IMR-90 (cell line): ENCODE data around the gene SH3RF1. TPM values are rescaled to one million over a fixed set of nuclear protein-coding genes. Genes with fewer than 3 reads are reported as not detected.
A peak's percentile ranks its signal among the peaks of the same experiment; 100 is the strongest.

Experiments used
- ATAC-seq: fragments of 200-7000 bp; cut with Tn5 transposase; 2 replicates; pipeline ENCODE4 v1.9.1; 2020; ENCODE audit warnings: low read depth, mild to moderate bottlenecking, moderate library complexity
- BruUV-seq: library from RNA; stranded (reverse); fragments of 400-500 nt; replicated peaks from 2 replicates; lab custom pipeline; 2021; lab: Mats Ljungman, UMichigan
- CTCF ChIA-PET: fragments of 300-600 bp; formaldehyde crosslinking; extraction: SDS; loops from one replicate; lab custom pipeline; 2021; ENCODE audit warnings: antibody characterized with exemption; lab: Yijun Ruan, JAX
- POLR2A ChIA-PET: fragments of 300-600 bp; sonication (Branson Sonifier 250); formaldehyde crosslinking; loops from one replicate; lab custom pipeline; 2022; ENCODE audit warnings: antibody characterized with exemption; ENCODE audit not compliant: unreplicated experiment; lab: Charles Lee
- DNase-seq: peaks from one replicate; pipeline ENCODE4 v3.0.0; 2013
- H2AFZ ChIP-seq: replicated peaks from 2 replicates; pipeline ENCODE3; 2013; ENCODE audit warnings: low read length, mild to moderate bottlenecking; ENCODE audit not compliant: poor library complexity
- H2AK5ac ChIP-seq: 2 replicates; pipeline ENCODE4 v1.6.1; 2013; ENCODE audit warnings: low read depth, low read length, inconsistent platforms
- H2AK9ac ChIP-seq: replicated peaks from 2 replicates; pipeline ENCODE3; 2013; ENCODE audit warnings: mild to moderate bottlenecking, low read depth, low read length, moderate library complexity; ENCODE audit not compliant: poor library complexity
- H2BK120ac ChIP-seq: 2 replicates; pipeline ENCODE4 v1.6.1; 2013; ENCODE audit warnings: low read depth, low read length, inconsistent platforms
- H2BK15ac ChIP-seq: 3 replicates; pipeline ENCODE4 v1.6.1; 2013; ENCODE audit warnings: low read depth, low read length, inconsistent platforms
- H2BK20ac ChIP-seq: 2 replicates; pipeline ENCODE4 v1.6.1; 2013; ENCODE audit warnings: low read depth, mild to moderate bottlenecking, inconsistent platforms, low read length, moderate library complexity
- H2BK5ac ChIP-seq: 2 replicates; pipeline ENCODE4 v1.6.1; 2013; ENCODE audit warnings: mild to moderate bottlenecking, low read depth, low read length, inconsistent platforms; ENCODE audit not compliant: poor library complexity, severe bottlenecking
- H3K14ac ChIP-seq: replicated peaks from 2 replicates; pipeline ENCODE4 v1.6.1; 2013; ENCODE audit warnings: low read depth, low read length, inconsistent platforms
- H3K18ac ChIP-seq: 2 replicates; pipeline ENCODE4 v1.6.1; 2013; ENCODE audit warnings: low read depth, low read length, control low read depth
- H3K23ac ChIP-seq: 2 replicates; pipeline ENCODE4 v1.6.1; 2013; ENCODE audit warnings: low read depth, low read length, inconsistent platforms
- H3K27ac ChIP-seq: 2 replicates; pipeline ENCODE4 v1.5.1; 2013; ENCODE audit warnings: mild to moderate bottlenecking, control low read depth, low read length; ENCODE audit not compliant: insufficient read depth
- H3K27me3 ChIP-seq: 2 replicates; pipeline ENCODE4 v1.6.1; 2013; ENCODE audit warnings: low read length; ENCODE audit not compliant: control insufficient read depth, insufficient read depth
- H3K36me3 ChIP-seq: 2 replicates; pipeline ENCODE4 v1.6.1; 2013; ENCODE audit warnings: low read length, mixed read lengths; ENCODE audit not compliant: control insufficient read depth, insufficient read depth
- H3K4ac ChIP-seq: 2 replicates; pipeline ENCODE4 v1.6.1; 2013; ENCODE audit warnings: low read depth, low read length, inconsistent platforms
- H3K4me1 ChIP-seq: 2 replicates; pipeline ENCODE4 v1.6.1; 2013; ENCODE audit warnings: low read length, mixed read lengths; ENCODE audit not compliant: control insufficient read depth, insufficient read depth
- H3K4me2 ChIP-seq: 2 replicates; pipeline ENCODE4 v1.6.1; 2013; ENCODE audit warnings: low read depth, mild to moderate bottlenecking, control low read depth, low read length, moderate library complexity
- H3K4me3 ChIP-seq: 2 replicates; pipeline ENCODE4 v1.5.1; 2013; ENCODE audit warnings: low read depth, mild to moderate bottlenecking, control low read depth, low read length, moderate library complexity; ENCODE audit not compliant: insufficient read depth
- H3K56ac ChIP-seq: 2 replicates; pipeline ENCODE4 v1.6.1; 2013; ENCODE audit warnings: low read length, inconsistent platforms; ENCODE audit not compliant: insufficient read depth; ENCODE audit errors: extremely low read depth
- H3K79me1 ChIP-seq, 2 experiments: 2 replicates each; pipeline ENCODE4 v1.6.1; 2013; ENCODE audit warnings: low read length in 2 of 2, inconsistent platforms in 1 of 2, low read depth in 1 of 2
- H3K9ac ChIP-seq: 2 replicates; pipeline ENCODE4 v1.6.1; 2013; ENCODE audit warnings: low read depth, low read length, control low read depth
- H3K9me1 ChIP-seq: 2 replicates; pipeline ENCODE4 v1.6.1; 2013; ENCODE audit warnings: low read length, inconsistent platforms; ENCODE audit not compliant: insufficient read depth
- H3K9me3 ChIP-seq: 2 replicates; pipeline ENCODE4 v1.6.1; 2013; ENCODE audit warnings: low read length; ENCODE audit not compliant: control insufficient read depth, insufficient read depth
- H4K20me1 ChIP-seq: 2 replicates; pipeline ENCODE4 v1.6.1; 2013; ENCODE audit warnings: low read length, inconsistent platforms; ENCODE audit not compliant: insufficient read depth
- H4K5ac ChIP-seq: 2 replicates; pipeline ENCODE4 v1.6.1; 2013; ENCODE audit warnings: mild to moderate bottlenecking, low read depth, low read length, control low read depth
- H4K8ac ChIP-seq, 2 experiments: 2 replicates each; pipeline ENCODE4 v1.6.1; 2013; ENCODE audit warnings: low read depth in 2 of 2, low read length in 2 of 2, control low read depth in 1 of 2, inconsistent platforms in 1 of 2
- H4K91ac ChIP-seq: 2 replicates; pipeline ENCODE4 v1.6.1; 2013; ENCODE audit warnings: low read depth, low read length, inconsistent platforms; ENCODE audit not compliant: insufficient read depth
- CEBPB ChIP-seq: IDR thresholded peaks from 2 replicates; pipeline ENCODE4 v1.6.1; 2012; ENCODE audit warnings: low read depth, low read length, improper control_type of control experiment
- ELK1 ChIP-seq: fragments of 150-350 bp; IDR thresholded peaks from 2 replicates; pipeline ENCODE4 v1.6.1; 2016; ENCODE audit warnings: low read depth, mild to moderate bottlenecking, low read length, moderate library complexity, borderline replicate concordance
- MAFK ChIP-seq: IDR thresholded peaks from 2 replicates; pipeline ENCODE4 v1.6.1; 2012; ENCODE audit warnings: low read depth, low read length, improper control_type of control experiment
- POLR2A ChIP-seq: IDR thresholded peaks from 2 replicates; pipeline ENCODE4 v1.6.1; 2012; ENCODE audit warnings: mild to moderate bottlenecking, low read depth, low read length
- RFX5 ChIP-seq: IDR thresholded peaks from 2 replicates; pipeline ENCODE4 v1.8.0; 2012; ENCODE audit warnings: low read depth, mild to moderate bottlenecking, low read length, moderate library complexity
- SMC3 ChIP-seq: fragments of 150-350 bp; IDR thresholded peaks from 2 replicates; pipeline ENCODE4 v1.6.1; 2016; ENCODE audit warnings: low read depth, mild to moderate bottlenecking, antibody characterized with exemption, low read length, moderate library complexity
- WGBS, 2 experiments: methylation state at CpG; one replicate each; pipeline versions ENCODE4 v1.1.5 to v1.1.7; 2013; ENCODE audit warnings: missing lambda C conversion rate in 2 of 2; ENCODE audit not compliant: insufficient read length in 1 of 2; ENCODE audit errors: extremely low coverage in 2 of 2; 5-methylcytosine and 5-hydroxymethylcytosine counted together
- dilution Hi-C: fragments of 300-500 bp; cut with HindIII; formaldehyde crosslinking; loops from one replicate; pipeline ENCODE4 v1.14.3; 2018; ENCODE audit warnings: low sequenced_read_pairs; ENCODE audit not compliant: unreplicated experiment
- in situ Hi-C: fragments of 300-500 bp; cut with MboI; formaldehyde crosslinking; loops from 3 replicates; pipeline ENCODE4 v1.14.3; 2019; ENCODE audit warnings: low sequenced_read_pairs, inconsistent platforms, mixed read lengths
- intact Hi-C: fragments of 100-400 bp; cut with micrococcal nuclease; formaldehyde crosslinking; loops from 2 replicates; pipeline ENCODE4 v1.10.0; 2022
- polyA plus RNA-seq, 3 experiments: library from polyadenylated mRNA; depleted of rRNA; stranded (reverse); fragments of >200 nt; gene quantifications; 2 replicates each; pipeline ENCODE4 v1.2.3, GENCODE V29; 2012; ENCODE audit warnings: low replicate concordance in 1 of 3
- total RNA-seq: library from RNA; depleted of rRNA; stranded (reverse); fragments of >200 nt; gene quantifications from 2 replicates; pipeline ENCODE4 v1.2.3, GENCODE V29; 2012

The SH3RF1 gene
- total and polyA plus RNA-seq, 2 of the 4 experiments (the other 2 are of a cell fraction), result 22.0 to 29.8 TPM

- Histone ChIP-seq H3K18ac (peak overlapping the region; percentile 36; the same call in 1 of the 2 replicates), H3K4me1 (peaks cover 5% of the 10 kb centered on the region; the same call in 1 of the 2 replicates), H3K27ac (0 out of 2 replicates have a peak overlapping the region, but pooled peaks have one; percentile 0), H2BK15ac (peak overlapping the region; percentile 37; the same call in 1 of the 3 replicates), H3K4me2 (peak overlapping the region; percentile 57), H3K14ac (no peak overlapping the region; the same call in 1 of the 2 replicates), H3K4ac (peak overlapping the region; percentile 32; the same call in 1 of the 2 replicates), H3K23ac (peak overlapping the region; percentile 9; the same call in 1 of the 2 replicates), H3K27me3 (no peaks in the 10 kb centered on the region), H4K91ac (peak overlapping the region; percentile 28; the same call in 1 of the 2 replicates), H3K9ac (no peak overlapping the region), H3K9me3 (no peaks in the 10 kb centered on the region), H2BK20ac (peak overlapping the region; percentile 59), H4K20me1 (no peaks in the 10 kb centered on the region; the same call in 1 of the 2 replicates), H4K8ac (no peak overlapping the region), H3K9me1 (no peaks in the 10 kb centered on the region; the same call in 1 of the 2 replicates), H3K79me1 (no peaks in the 10 kb centered on the region; a peak in 1 of 4 replicates), H2BK5ac (peak overlapping the region; percentile 80), H3K36me3 (no peaks in the 10 kb centered on the region), H2AK5ac (0 out of 2 replicates have a peak overlapping the region, but pooled peaks have one; percentile 25), H2AFZ (no peak overlapping the region), H4K5ac (no peak overlapping the region; the same call in 1 of the 2 replicates), H2AK9ac (no peak overlapping the region), H3K56ac (peak overlapping the region; percentile 7; the same call in 1 of the 2 replicates), H2BK120ac (peak overlapping the region; percentile 43), H3K4me3 (no peak overlapping the region)
- no TSS peak for BruUV-seq
- CTCF ChIA-PET, result interaction anchor here (0.9 to 1.1 kb wide), 2 partner anchors 10 to 103 kb away, joined by 3 to 4 read pairs; no protein-coding TSS in a partner anchor
- TF ChIP-seq POLR2A (no peak), ELK1 (no peak), RFX5 (no peak), SMC3 (no peak), MAFK (no peak), CEBPB (0 out of 2 replicates have a peak, but pooled peaks have one; percentile 4)
- dilution Hi-C loops, result no loop called here
- peak; percentile 64 for ATAC-seq
- intact Hi-C loops, result no loop called here
- DNase-seq, result peak; percentile 78
- POLR2A ChIA-PET, result no interaction called here
- in situ Hi-C loops, result no loop called here
- WGBS, 2 experiments, result no CpG with 5 or more reads among the region's 2 CpGs
Observed at GRCh38 chr4:169282429-169283113, 11.8 kb upstream of the SH3RF1 start.
